D721Med (cell line): ENCODE results near the gene C3orf18.

Source experiments
- DNase-seq: peaks from one replicate; pipeline ENCODE4 v3.0.0; 2011; ENCODE audit warnings: low spot score; ENCODE audit not compliant: insufficient read length
- FAIRE-seq: peaks from 2 replicates; lab custom pipeline; 2011; peaks lifted over from hg19 to GRCh38; lab: Jason Lieb, UNC
- CTCF ChIP-seq: IDR thresholded peaks from 2 replicates; pipeline ENCODE4 v1.5.1; 2012; ENCODE audit warnings: mild to moderate bottlenecking, control low read depth; ENCODE audit not compliant: insufficient read depth; ENCODE audit errors: missing control alignments

C3orf18 gene

GRCh38 chr3:50611464-50612233 is 44.1 kb upstream of the C3orf18 start, which contains the start of gene CISH:
Gene CISH, minus strand, starts transcription at chr3:50611774. Its CDS starts 124 bp downstream, at chr3:50611650.
- FAIRE-seq, result no peak
- peak; percentile 95 for DNase-seq

GRCh38 chr3:50610992-50611463 is 43.5 kb upstream of the C3orf18 start:
- TF ChIP-seq CTCF, result no peak
- no peak for DNase-seq
- FAIRE-seq, result no peak

More at GRCh38 chr3:50611464-50612233, 44.1 kb upstream of the C3orf18 start, which contains the start of gene CISH:
- TF ChIP-seq CTCF, result peak; percentile 7

- FAIRE-seq (no peak), DNase-seq (no peak)
- no peak for TF ChIP-seq CTCF
These were observed 42.8 kb upstream of the C3orf18 start for GRCh38 chr3:50610181-50610971.

- DNase-seq (no peak), FAIRE-seq (no peak)
- no peak for TF ChIP-seq CTCF
These were observed 42.2 kb upstream of the C3orf18 start for GRCh38 chr3:50609763-50610085.

- FAIRE-seq, result no peak
- DNase-seq, result no peak
- no peak for TF ChIP-seq CTCF
These were observed 41.7 kb upstream of the C3orf18 start for GRCh38 chr3:50609071-50609762.

- DNase-seq, result no peak
- FAIRE-seq, result no peak
- TF ChIP-seq CTCF, result no peak
These were observed 40.7 kb upstream of the C3orf18 start for GRCh38 chr3:50608278-50608677.
